Measurements from ENCODE around the gene LY6G6C. TPM values are rescaled to one million over a fixed set of nuclear protein-coding genes. Genes with fewer than 3 reads are reported as not detected.

Gene LY6G6C
- total and polyA plus RNA-seq, 10 of the 15 experiments (the other 5 are each of a cell fraction or from before 2014, with no cell fraction given) = not detected

GRCh38 chr6:31729515-31729978 is 8.0 kb upstream of the LY6G6C start (continued):
- TF ChIP-seq RELB (IDR thresholded peaks at IDR 0.05; ENCODE audit: low read depth) (peak; percentile 43; the same call in 1 of the 2 replicates), SMC3 (IDR thresholded peaks at IDR 0.05; ENCODE audit: borderline replicate concordance, low read length) (peak; percentile 80), ZBTB4 (CRISPR knock-in tag; IDR thresholded peaks at IDR 0.05) (no peak), IKZF1 (conservative IDR thresholded peaks at IDR 0.05) (peak; percentile 35; the same call in 1 of the 2 replicates), CHD2 (IDR thresholded peaks at IDR 0.05; ENCODE audit: borderline replicate concordance, low read depth, low read length) (peak; percentile 42; the same call in 1 of the 2 replicates), RCOR1 (conservative IDR thresholded peaks at IDR 0.05; ENCODE audit: low read depth, low read length) (no peak), BCL3 (IDR thresholded peaks at IDR 0.05; ENCODE audit: borderline replicate concordance, insufficient read depth, low read depth, low read length, poor library complexity, severe bottlenecking) (peak; percentile 51), IRF3 (IDR thresholded peaks at IDR 0.05) (0 out of 2 replicates have a peak, but pooled peaks have one; percentile 50), ESRRA (IDR thresholded peaks at IDR 0.05; ENCODE audit: low read length) (0 out of 2 replicates have a peak, but pooled peaks have one; percentile 14)

Measured in GM12878 (cell line).